ENCODE results near the gene PPP1R1B.

PPP1R1B gene

DNA sequence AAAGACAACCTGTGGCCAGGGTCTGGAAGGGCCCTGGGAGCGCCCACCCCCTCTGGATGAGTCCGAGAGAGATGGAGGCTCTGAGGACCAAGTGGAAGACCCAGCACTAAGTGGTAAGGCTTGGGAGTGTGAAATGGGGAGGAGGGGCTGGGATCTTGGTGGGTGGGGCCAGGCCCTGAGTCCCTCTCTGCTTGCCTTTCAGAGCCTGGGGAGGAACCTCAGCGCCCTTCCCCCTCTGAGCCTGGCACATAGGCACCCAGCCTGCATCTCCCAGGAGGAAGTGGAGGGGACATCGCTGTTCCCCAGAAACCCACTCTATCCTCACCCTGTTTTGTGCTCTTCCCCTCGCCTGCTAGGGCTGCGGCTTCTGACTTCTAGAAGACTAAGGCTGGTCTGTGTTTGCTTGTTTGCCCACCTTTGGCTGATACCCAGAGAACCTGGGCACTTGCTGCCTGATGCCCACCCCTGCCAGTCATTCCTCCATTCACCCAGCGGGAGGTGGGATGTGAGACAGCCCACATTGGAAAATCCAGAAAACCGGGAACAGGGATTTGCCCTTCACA, 8.9 kb downstream of the PPP1R1B start:
- no peak for DNase-seq

DNA sequence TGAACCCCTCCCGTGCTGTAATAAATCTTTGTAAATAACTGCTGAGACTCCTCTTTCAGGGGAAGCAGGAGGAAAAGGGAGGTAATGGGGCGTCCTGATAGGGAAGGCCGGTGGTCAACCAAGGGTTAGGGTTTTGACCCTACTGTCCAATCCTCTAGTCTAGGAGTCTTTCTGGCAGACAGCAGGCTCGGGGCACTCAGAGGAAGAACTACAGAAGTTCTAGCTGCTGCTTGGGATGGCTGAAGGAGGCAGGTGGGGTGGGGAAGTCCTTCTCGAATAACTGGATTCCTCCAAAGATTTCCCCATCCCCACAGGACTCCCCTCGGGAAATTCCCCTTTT, 9.8 kb downstream of the PPP1R1B start:
- DNase-seq = no peak

GRCh38 chr17:39636927-39637736, 10.4 kb downstream of the PPP1R1B start, which contains the start of gene STARD3:
STARD3 (plus strand) TSS chr17:39637144; CDS start chr17:39653532, 16,388 bp downstream.
- DNase-seq = peak; percentile 58

- no peak for DNase-seq
Measured at GRCh38 chr17:39638317-39638716, 11.6 kb downstream of the PPP1R1B start.

- no peak for DNase-seq
Measured at GRCh38 chr17:39639043-39639442, 12.3 kb downstream of the PPP1R1B start.

GRCh38 chr17:39639566-39640458, 13.1 kb downstream of the PPP1R1B start:
- DNase-seq = no peak

- DNase-seq = no peak
Measured at GRCh38 chr17:39640591-39641031, 13.9 kb downstream of the PPP1R1B start.

DNA sequence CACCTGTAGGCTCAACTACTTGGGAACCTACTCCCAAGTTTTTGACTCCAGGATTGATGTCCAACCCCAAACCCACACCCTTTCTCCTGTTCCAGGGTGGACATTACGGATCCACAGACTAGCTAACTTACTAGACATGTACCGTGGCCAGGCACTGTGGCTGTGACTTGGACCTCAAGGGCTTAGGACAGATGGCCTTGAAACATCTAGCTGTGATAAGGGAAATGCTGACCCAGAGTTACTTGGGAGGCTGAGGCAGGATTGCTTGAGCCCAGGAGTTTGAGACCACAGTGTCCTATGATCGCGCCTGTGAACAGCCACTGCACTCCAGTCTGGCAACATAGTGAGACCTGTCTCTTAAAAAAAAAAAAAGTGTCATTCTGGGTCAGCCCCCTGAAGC, 14.3 kb downstream of the PPP1R1B start:
- no peak for DNase-seq

GRCh38 chr17:39641883-39642282, 15.1 kb downstream of the PPP1R1B start:
- no peak for DNase-seq

DNA sequence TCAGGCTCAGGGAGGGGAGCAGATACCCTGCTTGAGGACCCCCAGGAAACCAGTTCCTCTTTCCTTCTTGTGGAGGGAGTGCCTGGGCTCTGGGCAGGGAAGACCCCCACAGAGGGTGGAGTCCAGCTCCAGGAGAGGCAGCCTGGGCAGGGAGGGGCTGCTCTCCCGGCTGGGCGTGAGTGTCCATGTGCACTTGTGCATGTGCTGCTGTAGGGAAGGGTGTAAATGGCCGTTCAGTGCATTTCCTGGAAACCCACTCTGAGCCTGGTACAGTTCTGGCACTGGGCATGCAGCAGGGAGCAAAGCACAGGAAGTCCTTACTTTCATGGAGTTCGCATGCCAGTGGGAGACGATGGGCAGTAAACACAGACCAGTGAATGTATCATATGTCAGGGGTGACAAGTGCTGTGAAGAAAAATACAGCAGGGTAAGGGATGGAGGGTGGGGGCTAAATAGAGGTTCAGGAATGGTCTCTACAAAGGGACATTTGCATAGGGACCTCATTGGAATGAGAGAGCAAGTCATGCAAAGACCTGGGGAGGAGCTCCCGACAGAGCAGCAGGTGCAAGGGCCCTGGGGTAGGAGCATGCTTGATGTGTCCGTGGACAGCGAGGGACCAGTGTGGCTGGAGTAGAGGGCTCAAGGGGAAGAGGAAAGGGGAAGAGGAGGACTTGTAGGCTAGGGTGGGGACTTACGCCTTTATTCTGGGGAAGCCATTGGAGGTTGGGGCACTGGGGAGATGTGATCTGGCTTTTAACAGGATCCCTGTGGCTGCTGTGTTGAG, 15.7 kb downstream of the PPP1R1B start:
- DNase-seq = no peak

- no peak for DNase-seq
Measured at GRCh38 chr17:39643271-39643670, 16.5 kb downstream of the PPP1R1B start.

DNA sequence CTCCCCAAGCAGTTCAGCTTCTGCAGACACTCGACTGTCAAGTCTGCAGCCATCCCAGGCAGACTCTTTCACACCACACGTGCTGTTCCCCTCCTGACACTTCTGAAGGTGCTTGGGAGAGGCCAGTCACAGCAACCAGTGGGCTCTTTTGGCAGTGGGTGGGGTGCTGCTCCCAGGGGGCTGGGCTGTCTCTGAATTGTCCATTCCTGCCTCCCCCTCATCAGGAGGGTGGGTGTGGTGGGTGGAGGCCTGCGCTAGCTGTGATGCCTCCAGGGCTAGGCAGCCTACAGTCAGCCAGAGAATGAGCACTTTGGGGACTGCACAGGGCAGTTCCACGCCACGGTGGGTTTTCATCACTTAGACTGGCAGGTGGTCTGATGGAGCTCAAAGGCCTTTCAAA, 20.5 kb downstream of the PPP1R1B start:
- DNase-seq = no peak

DNA sequence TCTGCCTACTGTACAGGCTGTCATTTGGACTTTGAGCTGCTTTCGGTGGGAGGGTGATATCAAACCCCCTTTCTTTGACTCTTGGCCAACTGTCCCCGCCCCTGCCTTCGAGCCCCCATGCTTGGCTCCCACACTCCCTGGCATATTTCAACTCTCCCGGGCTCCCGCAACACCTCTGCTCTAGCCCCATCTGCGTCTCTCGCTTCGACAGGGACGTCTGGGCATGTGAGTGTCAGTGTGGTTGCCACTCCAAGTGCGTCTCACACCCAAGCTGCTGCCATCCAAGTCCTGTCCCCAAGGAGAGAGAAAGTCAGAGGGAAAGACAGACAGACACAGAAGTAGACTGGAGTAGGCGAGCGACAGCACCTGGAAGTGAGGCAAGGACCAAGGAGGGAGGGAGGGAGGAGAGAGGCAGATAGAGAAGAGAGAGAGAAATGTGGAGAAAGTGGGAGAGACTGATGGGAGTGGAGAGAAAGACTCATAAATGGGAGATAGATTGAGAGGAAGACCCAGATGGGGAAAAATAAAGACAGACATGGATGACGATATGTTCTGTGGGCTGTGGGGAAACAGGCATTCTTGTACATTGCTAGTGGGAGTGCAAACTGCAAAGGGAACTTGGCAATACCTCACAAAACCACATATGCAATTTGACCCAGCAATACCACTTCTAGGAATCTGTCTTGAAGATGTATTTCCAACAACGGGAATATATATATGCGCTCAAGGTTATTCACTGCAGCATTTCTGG, 22.0 kb downstream of the PPP1R1B start:
- DNase-seq = no peak

DNA sequence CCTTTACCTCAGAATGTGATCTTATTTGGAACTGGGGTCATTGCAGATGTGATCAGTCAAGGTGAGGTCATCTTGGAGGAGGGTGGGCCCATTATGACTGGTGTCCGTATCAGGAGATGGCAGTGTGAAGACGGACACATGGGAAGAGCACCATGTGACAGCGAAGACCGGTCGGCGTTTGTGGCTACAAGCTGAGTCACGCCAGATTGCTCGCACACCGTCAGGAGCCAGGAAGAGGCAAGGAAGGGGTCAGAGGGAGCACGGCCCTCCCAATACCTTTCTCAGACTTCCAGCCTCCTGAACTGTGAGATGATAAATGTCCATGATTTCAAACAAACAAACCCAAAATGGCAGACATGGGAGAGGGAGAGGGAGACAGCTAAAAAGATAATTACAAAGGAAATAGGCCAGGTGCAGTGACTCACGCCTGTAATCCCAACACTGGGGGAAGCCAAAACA, 23.4 kb downstream of the PPP1R1B start:
- DNase-seq = no peak

DNA sequence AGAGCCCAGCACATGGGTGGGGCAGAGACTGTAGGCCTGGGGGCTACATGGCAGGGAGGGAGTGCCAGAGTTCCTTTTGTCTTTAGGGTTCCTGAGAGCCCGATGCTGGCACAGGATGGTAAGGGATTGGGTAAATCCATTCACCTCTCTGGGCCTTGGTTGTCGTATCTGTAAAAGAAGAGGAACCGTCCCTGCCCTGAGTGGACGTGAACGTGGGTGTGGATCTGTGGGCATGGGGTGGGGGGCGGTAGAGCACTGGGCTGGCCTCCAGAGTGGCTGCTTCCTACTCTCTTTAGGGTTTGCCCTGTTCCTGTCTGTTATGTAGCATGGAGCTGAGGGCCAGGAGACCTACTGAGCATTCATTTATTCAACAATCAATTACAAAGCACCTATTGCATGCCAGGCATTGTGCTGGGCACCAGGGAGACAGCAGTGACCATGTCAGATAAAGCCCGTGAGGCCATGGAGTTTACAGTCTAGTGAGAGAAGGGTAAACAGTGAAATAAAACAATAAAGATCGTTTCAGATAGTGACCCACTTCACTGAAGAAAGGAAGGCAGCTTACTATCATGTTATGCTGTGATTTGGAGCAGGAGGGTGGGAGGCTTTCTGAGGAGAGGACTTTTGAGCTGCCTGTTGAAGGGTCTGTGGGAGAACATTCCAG, 25.3 kb downstream of the PPP1R1B start:
- DNase-seq = no peak

DNA sequence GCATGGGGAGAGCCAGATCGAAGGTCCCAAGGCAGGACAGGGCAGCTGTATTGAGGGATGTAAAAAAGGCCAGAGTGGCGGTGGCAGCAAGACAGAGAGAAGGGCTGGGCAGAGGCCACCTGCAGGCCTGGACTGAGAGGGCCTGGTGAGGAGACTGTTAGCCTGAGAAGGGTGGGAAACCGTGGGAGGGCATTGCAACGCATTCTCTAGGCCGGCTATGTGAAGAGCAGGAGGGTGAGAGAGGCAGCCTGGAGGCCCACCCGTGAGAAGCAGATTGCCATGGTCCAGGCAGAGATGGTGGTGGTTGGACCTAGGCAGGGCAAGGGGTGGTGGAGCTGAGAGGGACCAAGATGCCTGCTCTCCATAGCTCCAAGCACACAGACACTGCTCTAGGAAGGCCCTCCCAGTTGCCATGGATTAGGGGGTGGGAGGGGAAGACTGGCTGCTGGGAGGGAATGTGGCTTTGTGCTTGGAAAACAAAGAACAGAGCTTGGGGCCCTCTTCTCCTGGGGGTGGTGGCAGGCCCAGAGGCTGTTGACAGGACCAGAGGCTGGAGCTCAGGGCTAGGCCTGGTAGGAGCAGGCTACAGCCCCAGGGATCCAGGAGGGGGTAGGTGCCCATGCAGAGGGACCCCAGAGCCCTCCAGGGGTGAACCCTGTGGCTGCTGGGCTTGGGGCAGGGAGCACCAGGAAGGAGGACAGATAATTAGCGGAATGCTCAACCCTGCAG, 26.0 kb downstream of the PPP1R1B start:
- no peak for DNase-seq

GRCh38 chr17:39653316-39653661, 26.5 kb downstream of the PPP1R1B start:
- DNase-seq = no peak

DNA sequence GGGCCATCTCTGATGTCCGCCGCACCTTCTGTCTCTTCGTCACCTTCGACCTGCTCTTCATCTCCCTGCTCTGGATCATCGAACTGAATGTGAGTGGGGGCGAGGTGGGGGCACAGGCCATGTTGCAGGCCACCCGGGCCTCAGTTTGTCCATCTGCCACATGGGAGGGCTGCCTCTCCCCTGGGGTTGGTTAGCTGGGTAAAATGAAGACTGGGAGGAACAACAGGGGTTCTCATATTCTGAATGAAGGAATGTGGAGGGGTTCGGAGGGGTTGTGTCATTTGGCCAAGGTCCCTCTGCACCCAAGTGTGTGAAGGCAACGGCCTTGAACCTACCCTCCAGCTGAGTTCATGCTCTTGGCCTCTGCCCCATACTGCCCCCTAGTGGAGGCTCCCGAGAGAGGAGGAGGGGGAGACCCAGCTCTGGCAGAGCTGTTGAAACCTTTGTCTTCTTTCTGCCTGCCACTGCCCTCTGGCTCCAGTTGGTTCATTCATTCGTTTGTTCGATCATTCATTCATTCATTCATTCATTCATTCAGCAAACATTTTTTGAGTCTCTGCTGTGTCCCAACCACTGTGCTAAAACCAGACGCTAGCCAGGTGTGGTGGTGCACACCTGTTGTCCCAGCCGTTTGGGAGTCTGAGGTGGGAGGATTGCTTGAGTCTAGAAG, 27.0 kb downstream of the PPP1R1B start:
- peak; percentile 15 for DNase-seq

DNA sequence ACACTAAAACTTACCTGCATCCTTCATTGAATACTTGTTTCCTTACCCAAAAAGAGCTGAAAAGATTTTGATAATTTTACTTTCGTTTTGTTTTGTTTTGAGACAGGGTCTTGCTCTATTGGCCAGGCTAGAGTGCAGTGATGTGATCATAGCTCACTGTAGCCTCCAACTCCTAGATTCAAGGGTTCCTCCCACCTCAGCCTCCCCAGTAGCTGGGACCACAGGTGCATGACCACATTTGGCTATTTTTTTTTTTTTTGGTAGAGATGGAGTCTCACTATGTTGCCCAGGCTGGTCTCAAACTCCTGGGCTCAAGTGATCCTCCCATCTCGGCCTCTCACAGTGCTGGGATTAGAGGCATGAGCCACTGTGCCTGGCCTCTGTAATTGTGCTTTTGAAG, 28.4 kb downstream of the PPP1R1B start:
- DNase-seq = no peak

DNA sequence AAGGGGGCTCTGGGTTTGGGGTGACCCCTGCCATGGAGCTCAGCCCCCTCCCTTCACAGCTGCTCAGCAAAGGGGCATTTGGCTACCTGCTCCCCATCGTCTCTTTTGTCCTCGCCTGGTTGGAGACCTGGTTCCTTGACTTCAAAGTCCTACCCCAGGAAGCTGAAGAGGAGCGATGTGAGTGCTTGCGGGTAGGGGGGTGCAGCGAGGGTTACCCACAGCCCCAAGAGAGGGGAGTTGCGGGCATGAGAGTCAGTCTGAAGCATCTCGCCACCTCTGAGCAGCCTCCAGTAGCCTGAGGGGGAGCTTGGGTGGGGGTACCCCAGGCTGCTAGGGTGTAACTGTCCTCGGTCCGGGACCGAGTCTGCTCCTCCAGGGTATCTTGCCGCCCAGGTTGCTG, 31.6 kb downstream of the PPP1R1B start:
- no peak for DNase-seq

All from NCI-H1694 treated with DMSO at 0.1 percent for 48 hours (cell line).